Epithelial cell of proximal tubule (primary cell): ENCODE results near the gene SCLT1. TPM values are rescaled to one million over a fixed set of nuclear protein-coding genes. Genes with fewer than 3 reads are reported as not detected.

Experiments used
- DNase-seq: peaks from one replicate; pipeline ENCODE4 v3.0.0-alpha.2; 2011; ENCODE audit warnings: low read depth
- H3K4me3 ChIP-seq: 2 replicates; pipeline ENCODE4 v1.5.1; 2011; ENCODE audit warnings: low read depth, mild to moderate bottlenecking, low read length
- total RNA-seq: library from RNA; depleted of rRNA; stranded (reverse); fragments of >200 nt; gene quantifications from 2 replicates; pipeline ENCODE4 v1.2.3, GENCODE V29; 2015
- TF ChIP-seq, protein P1 (sequence below): conservative IDR thresholded peaks from 2 replicates; pipeline ENCODE4 v1.5.1; 2012; ENCODE audit warnings: low read depth, mild to moderate bottlenecking, low read length

SCLT1 gene
- total RNA-seq, 1 donor from 2014 or later: 14.5 TPM

DNA sequence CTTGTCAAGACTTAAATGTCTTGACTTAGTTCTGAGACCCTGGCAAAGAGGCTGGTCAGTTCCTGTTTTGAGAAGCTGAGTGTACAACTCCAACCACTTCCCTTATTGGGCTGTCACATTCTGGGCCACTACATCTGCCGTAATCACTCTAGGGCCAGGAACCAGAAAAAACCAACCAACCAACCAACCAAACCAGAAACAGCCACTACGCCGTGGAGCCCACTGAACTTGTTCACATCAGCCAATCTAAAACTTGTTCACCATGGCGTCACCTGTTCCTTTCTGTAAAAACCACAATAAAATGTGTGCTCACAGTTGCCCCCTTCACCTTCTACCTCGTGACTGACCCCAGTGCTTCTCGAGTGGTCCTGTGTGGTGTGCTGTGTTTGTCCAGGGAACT, 176.5 kb downstream of the SCLT1 start:
- DNase-seq: no peak
- TF ChIP-seq, protein P1, sequence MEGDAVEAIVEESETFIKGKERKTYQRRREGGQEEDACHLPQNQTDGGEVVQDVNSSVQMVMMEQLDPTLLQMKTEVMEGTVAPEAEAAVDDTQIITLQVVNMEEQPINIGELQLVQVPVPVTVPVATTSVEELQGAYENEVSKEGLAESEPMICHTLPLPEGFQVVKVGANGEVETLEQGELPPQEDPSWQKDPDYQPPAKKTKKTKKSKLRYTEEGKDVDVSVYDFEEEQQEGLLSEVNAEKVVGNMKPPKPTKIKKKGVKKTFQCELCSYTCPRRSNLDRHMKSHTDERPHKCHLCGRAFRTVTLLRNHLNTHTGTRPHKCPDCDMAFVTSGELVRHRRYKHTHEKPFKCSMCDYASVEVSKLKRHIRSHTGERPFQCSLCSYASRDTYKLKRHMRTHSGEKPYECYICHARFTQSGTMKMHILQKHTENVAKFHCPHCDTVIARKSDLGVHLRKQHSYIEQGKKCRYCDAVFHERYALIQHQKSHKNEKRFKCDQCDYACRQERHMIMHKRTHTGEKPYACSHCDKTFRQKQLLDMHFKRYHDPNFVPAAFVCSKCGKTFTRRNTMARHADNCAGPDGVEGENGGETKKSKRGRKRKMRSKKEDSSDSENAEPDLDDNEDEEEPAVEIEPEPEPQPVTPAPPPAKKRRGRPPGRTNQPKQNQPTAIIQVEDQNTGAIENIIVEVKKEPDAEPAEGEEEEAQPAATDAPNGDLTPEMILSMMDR: no peak
- H3K4me3 ChIP-seq: no peak overlapping the region

DNA sequence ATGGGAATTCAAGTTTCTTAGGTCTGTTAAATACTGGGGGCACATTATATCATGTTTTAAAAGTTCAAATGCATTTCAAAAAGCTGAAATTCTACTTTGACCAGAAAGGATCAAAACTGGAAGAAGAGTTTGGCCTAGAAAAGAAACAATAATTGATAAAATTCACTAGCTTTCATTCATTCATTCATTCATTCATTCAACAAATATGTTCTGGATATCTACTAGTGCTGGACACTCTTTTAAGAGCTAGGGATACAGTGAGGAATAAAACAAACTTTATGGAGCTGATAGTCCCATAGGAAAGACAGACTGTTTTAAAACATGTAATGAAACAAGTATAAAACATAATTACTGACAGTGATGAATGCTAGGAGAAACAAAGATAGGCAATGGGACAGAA, 177.8 kb downstream of the SCLT1 start:
- DNase-seq: no peak
- no peak overlapping the region for H3K4me3 ChIP-seq

DNA sequence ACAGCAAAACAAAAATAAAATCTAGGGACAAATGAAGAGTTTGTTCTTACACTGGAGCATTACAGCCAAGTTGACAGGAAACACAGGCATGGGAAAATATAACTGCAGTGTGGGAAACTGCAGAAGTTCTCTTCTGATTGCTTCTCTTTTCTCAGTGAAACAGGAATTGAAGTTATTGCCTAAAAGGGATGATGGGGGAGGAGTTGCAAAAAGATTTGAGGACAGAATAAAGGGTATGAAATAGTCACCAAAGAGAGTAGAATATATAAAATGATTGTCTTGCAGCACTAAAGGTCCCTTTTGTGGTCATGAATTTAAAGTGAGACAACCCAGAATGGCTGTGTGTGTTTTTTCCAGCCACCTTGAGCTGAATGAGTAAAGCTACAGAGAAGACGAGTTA, 180.1 kb downstream of the SCLT1 start:
- no peak overlapping the region for H3K4me3 ChIP-seq
- TF ChIP-seq, protein P1: no peak

More for the DNA sequence above, 177.8 kb downstream of the SCLT1 start:
- TF ChIP-seq, protein P1: no peak

DNA sequence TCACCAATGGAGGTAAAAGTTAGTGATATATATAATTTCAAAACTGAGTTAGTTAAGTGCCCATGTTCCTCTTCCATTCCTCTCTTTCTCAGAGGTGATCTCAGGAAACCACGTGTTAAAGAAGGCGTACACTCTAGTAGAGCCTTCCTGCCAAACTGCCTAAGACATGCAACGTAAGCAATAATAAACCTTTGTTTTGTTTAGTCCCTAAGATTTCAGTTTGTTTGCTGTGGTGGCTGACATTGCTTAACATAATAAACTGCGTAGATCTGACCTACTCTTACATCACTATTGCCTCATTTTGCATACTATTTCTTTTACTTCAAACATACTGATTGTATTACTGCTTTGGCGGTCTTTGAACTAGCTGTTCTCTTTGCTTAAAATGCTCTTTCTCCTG, 184.6 kb downstream of the SCLT1 start:
- no peak overlapping the region for H3K4me3 ChIP-seq
- TF ChIP-seq, protein P1: no peak
- no peak for DNase-seq

More for the DNA sequence above, 180.1 kb downstream of the SCLT1 start:
- DNase-seq: no peak

DNA sequence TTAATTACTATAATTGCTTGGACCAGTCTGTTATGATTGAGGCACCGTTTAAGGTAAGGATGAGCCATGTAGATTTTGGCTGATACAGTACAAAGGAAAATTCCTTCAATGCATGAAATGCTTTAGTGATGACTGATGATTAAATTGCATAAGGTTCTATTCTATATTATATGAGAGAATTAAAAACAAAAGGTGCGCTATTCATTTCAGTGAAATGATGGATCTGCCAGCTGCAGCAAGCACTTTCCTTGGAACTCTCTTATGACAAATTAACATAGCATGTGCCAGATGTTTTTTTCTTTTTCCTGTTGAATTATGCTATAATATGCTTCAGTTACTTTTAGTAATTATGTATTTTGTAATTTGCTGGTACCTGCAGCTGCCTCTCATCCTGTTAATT, 185.4 kb downstream of the SCLT1 start:
- no peak for DNase-seq
- TF ChIP-seq, protein P1: no peak

DNA sequence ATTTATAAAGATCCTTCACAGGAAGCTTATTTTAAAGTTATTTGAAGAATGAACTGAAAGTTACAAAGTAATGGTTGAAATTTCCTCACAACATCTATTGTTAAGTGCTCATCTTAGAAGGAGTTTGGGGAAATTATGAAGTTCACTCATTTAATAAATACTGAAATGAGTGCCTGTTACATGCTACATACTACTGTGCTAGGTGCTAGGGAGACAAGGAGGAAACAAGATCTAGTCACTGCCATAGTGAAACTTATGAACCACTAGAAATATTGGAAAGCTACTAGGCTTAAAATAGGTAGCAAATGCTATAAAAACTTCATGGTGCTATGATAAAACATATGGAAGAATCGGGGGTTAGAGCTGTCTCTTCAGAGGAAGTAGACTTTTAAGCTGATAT, 186.8 kb downstream of the SCLT1 start:
- DNase-seq: no peak
- TF ChIP-seq, protein P1: no peak
- H3K4me3 ChIP-seq: no peak overlapping the region

More for the DNA sequence above, 185.4 kb downstream of the SCLT1 start:
- no peak overlapping the region for H3K4me3 ChIP-seq

DNA sequence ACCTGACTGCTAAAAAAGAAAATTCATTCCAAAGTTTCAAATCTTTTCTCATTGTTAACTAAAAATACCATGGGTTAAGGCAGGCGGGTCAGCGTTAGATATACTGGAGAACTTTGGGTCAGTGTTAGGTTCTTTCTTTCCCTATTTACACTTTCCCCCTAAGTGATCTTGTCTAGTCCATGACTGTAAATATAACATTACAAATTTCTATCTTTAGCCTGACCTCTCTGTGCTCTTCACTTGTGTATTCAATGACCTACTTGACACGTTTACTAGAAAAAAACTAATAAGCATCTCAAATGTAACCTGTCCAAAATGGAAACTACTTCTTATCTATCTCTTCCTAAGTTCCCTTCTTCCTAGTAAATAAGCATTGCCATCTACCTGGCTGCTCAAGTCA, 188.5 kb downstream of the SCLT1 start:
- no peak for DNase-seq
- no peak overlapping the region for H3K4me3 ChIP-seq
- TF ChIP-seq, protein P1: no peak
